ENCODE results near the gene PHF14. TPM values are rescaled to one million over a fixed set of nuclear protein-coding genes. Genes with fewer than 3 reads are reported as not detected.

Gene PHF14
- total and polyA plus RNA-seq, 2 experiments from 2014 or later = 72.0 to 87.9 TPM

DNA sequence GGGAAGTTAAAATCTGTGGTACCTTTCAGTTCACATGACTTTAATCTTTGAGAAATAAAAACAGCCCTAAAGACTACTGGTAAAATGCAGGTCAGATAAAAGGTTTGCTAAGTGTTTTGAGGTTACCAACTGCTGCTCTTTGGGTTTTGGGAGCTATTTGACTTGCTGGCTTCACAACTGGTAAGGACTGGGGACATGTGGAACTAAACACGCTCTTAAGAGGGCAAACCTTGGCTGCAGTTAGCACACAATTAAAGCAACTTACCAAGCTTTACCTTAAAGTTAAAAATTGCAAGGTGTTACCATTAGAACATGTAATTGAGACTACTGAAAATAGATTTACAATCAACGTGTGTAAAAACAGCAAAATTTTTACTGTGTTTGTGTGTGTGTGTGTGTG, 220.2 kb downstream of the PHF14 start (continued):
- TF ChIP-seq, protein P1, sequence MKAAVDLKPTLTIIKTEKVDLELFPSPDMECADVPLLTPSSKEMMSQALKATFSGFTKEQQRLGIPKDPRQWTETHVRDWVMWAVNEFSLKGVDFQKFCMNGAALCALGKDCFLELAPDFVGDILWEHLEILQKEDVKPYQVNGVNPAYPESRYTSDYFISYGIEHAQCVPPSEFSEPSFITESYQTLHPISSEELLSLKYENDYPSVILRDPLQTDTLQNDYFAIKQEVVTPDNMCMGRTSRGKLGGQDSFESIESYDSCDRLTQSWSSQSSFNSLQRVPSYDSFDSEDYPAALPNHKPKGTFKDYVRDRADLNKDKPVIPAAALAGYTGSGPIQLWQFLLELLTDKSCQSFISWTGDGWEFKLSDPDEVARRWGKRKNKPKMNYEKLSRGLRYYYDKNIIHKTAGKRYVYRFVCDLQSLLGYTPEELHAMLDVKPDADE (IDR thresholded peaks at IDR 0.05) = no peak
- TF ChIP-seq ZNF114 (CRISPR knock-in tag; IDR thresholded peaks at IDR 0.05) = no peak
- TF ChIP-seq JUNB (IDR thresholded peaks at IDR 0.05; ENCODE audit: unreplicated experiment) = no peak
- no peak for TF ChIP-seq NANOG (IDR thresholded peaks at IDR 0.05; ENCODE audit: borderline replicate concordance)
- TF ChIP-seq EZH2 (IDR thresholded peaks at IDR 0.05; ENCODE audit: low read depth, unreplicated experiment) = no peak
- no peak for TF ChIP-seq STAT1 (IDR thresholded peaks at IDR 0.05; ENCODE audit: unreplicated experiment)
- TF ChIP-seq CREB1 (CRISPR knock-in tag; IDR thresholded peaks at IDR 0.05; ENCODE audit: low read depth) = no peak
- TF ChIP-seq POLR2AphosphoS5 (IDR thresholded peaks at IDR 0.05; ENCODE audit: low read depth) = no peak

DNA sequence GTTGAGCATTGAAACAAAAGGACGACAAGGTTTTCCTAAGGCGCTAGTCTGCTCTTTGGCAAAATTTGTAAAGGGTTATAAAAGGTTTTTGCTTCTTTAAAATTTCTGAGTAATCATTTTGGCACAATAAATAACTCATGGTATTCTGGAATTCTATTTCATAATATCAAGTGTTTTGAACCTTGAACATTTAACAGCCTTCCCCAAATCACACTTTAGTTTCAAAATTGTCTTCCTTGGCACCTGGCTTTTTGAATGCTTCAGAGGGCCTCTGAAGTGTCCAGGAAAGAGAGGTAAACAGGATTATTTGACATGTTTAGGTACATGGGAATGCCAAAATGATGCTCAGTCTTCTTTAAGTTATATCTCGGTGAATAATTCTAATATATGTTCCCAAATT, 220.8 kb downstream of the PHF14 start:
- Histone ChIP-seq H3F3A (replicated peaks; ENCODE audit: low read depth) (no peaks in the 10 kb centered on the region), H3K4me3 (no peak overlapping the region), H3K79me2 (replicated peaks; ENCODE audit: insufficient read depth) (no peaks in the 10 kb centered on the region), H3K36me3 (ENCODE audit: insufficient read depth) (no peaks in the 10 kb centered on the region), H3K27ac (ENCODE audit: low read depth) (no peak overlapping the region), H4K20me1 (replicated peaks; ENCODE audit: insufficient read depth) (no peaks in the 10 kb centered on the region), H3K9me2 (ENCODE audit: insufficient read depth) (no peaks in the 10 kb centered on the region), H2AFZ (no peak overlapping the region), H3K4me1 (ENCODE audit: insufficient read depth) (peaks cover 31% of the 10 kb centered on the region), H3K4me2 (0 out of 2 replicates have a peak overlapping the region, but pooled peaks have one; percentile 85), H3K27me3 (ENCODE audit: insufficient read depth) (peaks cover 28% of the 10 kb centered on the region)
- Mint-ChIP-seq H3K4me1 (peaks cover 57% of the 10 kb centered on the region), H3K4me3 (no peak overlapping the region), H3K27ac (no peak overlapping the region), H3K36me3 (ENCODE audit: low read depth) (no peaks in the 10 kb centered on the region), H3K9me3 (no peaks in the 10 kb centered on the region), H3K27me3 (ENCODE audit: insufficient read depth, low read depth, poor library complexity) (peaks cover 11% of the 10 kb centered on the region)
- no peak for ATAC-seq
- DNase-seq (ENCODE audit: low spot score) = no peak
- TF ChIP-seq ZNF331 (CRISPR knock-in tag; IDR thresholded peaks at IDR 0.05; ENCODE audit: low read depth) = no peak
- TF ChIP-seq, protein P2, sequence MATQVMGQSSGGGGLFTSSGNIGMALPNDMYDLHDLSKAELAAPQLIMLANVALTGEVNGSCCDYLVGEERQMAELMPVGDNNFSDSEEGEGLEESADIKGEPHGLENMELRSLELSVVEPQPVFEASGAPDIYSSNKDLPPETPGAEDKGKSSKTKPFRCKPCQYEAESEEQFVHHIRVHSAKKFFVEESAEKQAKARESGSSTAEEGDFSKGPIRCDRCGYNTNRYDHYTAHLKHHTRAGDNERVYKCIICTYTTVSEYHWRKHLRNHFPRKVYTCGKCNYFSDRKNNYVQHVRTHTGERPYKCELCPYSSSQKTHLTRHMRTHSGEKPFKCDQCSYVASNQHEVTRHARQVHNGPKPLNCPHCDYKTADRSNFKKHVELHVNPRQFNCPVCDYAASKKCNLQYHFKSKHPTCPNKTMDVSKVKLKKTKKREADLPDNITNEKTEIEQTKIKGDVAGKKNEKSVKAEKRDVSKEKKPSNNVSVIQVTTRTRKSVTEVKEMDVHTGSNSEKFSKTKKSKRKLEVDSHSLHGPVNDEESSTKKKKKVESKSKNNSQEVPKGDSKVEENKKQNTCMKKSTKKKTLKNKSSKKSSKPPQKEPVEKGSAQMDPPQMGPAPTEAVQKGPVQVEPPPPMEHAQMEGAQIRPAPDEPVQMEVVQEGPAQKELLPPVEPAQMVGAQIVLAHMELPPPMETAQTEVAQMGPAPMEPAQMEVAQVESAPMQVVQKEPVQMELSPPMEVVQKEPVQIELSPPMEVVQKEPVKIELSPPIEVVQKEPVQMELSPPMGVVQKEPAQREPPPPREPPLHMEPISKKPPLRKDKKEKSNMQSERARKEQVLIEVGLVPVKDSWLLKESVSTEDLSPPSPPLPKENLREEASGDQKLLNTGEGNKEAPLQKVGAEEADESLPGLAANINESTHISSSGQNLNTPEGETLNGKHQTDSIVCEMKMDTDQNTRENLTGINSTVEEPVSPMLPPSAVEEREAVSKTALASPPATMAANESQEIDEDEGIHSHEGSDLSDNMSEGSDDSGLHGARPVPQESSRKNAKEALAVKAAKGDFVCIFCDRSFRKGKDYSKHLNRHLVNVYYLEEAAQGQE (IDR thresholded peaks at IDR 0.05; ENCODE audit: unreplicated experiment) = no peak
- no peak for TF ChIP-seq JUNB (IDR thresholded peaks at IDR 0.05; ENCODE audit: unreplicated experiment)
- TF ChIP-seq, protein P1 (IDR thresholded peaks at IDR 0.05) = no peak
- TF ChIP-seq CREB1 (CRISPR knock-in tag; IDR thresholded peaks at IDR 0.05; ENCODE audit: low read depth) = no peak
- no peak for TF ChIP-seq POLR2AphosphoS5 (IDR thresholded peaks at IDR 0.05; ENCODE audit: low read depth)
- TF ChIP-seq STAT1 (IDR thresholded peaks at IDR 0.05; ENCODE audit: unreplicated experiment) = no peak
- no peak for TF ChIP-seq ZNF114 (CRISPR knock-in tag; IDR thresholded peaks at IDR 0.05)
- TF ChIP-seq EZH2phosphoT487 (IDR thresholded peaks at IDR 0.05; ENCODE audit: unreplicated experiment) = no peak
- TF ChIP-seq, protein P3, sequence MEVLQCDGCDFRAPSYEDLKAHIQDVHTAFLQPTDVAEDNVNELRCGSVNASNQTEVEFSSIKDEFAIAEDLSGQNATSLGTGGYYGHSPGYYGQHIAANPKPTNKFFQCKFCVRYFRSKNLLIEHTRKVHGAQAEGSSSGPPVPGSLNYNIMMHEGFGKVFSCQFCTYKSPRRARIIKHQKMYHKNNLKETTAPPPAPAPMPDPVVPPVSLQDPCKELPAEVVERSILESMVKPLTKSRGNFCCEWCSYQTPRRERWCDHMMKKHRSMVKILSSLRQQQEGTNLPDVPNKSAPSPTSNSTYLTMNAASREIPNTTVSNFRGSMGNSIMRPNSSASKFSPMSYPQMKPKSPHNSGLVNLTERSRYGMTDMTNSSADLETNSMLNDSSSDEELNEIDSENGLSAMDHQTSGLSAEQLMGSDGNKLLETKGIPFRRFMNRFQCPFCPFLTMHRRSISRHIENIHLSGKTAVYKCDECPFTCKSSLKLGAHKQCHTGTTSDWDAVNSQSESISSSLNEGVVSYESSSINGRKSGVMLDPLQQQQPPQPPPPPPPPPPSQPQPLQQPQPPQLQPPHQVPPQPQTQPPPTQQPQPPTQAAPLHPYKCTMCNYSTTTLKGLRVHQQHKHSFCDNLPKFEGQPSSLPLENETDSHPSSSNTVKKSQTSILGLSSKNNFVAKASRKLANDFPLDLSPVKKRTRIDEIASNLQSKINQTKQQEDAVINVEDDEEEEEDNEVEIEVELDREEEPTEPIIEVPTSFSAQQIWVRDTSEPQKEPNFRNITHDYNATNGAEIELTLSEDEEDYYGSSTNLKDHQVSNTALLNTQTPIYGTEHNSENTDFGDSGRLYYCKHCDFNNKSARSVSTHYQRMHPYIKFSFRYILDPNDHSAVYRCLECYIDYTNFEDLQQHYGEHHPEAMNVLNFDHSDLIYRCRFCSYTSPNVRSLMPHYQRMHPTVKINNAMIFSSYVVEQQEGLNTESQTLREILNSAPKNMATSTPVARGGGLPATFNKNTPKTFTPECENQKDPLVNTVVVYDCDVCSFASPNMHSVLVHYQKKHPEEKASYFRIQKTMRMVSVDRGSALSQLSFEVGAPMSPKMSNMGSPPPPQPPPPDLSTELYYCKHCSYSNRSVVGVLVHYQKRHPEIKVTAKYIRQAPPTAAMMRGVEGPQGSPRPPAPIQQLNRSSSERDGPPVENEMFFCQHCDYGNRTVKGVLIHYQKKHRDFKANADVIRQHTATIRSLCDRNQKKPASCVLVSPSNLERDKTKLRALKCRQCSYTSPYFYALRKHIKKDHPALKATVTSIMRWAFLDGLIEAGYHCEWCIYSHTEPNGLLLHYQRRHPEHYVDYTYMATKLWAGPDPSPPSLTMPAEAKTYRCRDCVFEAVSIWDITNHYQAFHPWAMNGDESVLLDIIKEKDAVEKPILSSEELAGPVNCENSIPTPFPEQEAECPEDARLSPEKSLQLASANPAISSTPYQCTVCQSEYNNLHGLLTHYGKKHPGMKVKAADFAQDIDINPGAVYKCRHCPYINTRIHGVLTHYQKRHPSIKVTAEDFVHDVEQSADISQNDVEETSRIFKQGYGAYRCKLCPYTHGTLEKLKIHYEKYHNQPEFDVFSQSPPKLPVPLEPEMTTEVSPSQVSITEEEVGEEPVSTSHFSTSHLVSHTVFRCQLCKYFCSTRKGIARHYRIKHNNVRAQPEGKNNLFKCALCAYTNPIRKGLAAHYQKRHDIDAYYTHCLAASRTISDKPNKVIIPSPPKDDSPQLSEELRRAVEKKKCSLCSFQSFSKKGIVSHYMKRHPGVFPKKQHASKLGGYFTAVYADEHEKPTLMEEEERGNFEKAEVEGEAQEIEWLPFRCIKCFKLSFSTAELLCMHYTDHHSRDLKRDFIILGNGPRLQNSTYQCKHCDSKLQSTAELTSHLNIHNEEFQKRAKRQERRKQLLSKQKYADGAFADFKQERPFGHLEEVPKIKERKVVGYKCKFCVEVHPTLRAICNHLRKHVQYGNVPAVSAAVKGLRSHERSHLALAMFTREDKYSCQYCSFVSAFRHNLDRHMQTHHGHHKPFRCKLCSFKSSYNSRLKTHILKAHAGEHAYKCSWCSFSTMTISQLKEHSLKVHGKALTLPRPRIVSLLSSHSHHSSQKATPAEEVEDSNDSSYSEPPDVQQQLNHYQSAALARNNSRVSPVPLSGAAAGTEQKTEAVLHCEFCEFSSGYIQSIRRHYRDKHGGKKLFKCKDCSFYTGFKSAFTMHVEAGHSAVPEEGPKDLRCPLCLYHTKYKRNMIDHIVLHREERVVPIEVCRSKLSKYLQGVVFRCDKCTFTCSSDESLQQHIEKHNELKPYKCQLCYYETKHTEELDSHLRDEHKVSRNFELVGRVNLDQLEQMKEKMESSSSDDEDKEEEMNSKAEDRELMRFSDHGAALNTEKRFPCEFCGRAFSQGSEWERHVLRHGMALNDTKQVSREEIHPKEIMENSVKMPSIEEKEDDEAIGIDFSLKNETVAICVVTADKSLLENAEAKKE (CRISPR knock-in tag; IDR thresholded peaks at IDR 0.05) = no peak
- TF ChIP-seq NANOG (IDR thresholded peaks at IDR 0.05; ENCODE audit: borderline replicate concordance) = no peak
